Peyer's patch (tissue), 4 donors: ENCODE measurements around the gene ATP2A1. TPM values are rescaled to one million over a fixed set of nuclear protein-coding genes. Genes with fewer than 3 reads are reported as not detected.
A peak's percentile ranks its signal among the peaks of the same experiment; 100 is the strongest.

Experiments used
- DNase-seq, 3 donors: peaks; one replicate each; pipeline ENCODE4 v3.0.0-alpha.2; 2017 to 2019
- H3K27ac ChIP-seq, 4 donors: fragments of 200-600 bp; sonication (generic); one replicate each; pipeline ENCODE4 v1.5.1; 2016 to 2019
- H3K27me3 ChIP-seq, 2 donors: fragments of 200-600 bp; sonication (generic); one replicate each; pipeline ENCODE4 v1.5.1; 2019
- H3K36me3 ChIP-seq, 3 donors: fragments of 200-600 bp; sonication (generic); one replicate each; pipeline ENCODE4 v1.5.1; 2016 to 2019
- H3K4me1 ChIP-seq, 4 donors: fragments of 200-600 bp; sonication (generic); one replicate each; pipeline ENCODE4 v1.5.1; 2016 to 2019
- H3K4me3 ChIP-seq, 4 donors: fragments of 200-600 bp; sonication (generic); 1 replicate in 3 of 4; 2 replicates in 1 of 4; pipeline ENCODE4 v1.5.1; 2016 to 2019; ENCODE audit warnings: mild to moderate bottlenecking in 1 of 4
- H3K9me3 ChIP-seq, 4 donors: fragments of 200-600 bp; sonication (generic); one replicate each; pipeline ENCODE4 v1.5.1; 2016 to 2019; ENCODE audit warnings: mild to moderate bottlenecking in 1 of 4
- POLR2A ChIP-seq, 2 donors: fragments of 450-650 bp; IDR thresholded peaks; one replicate each; pipeline ENCODE4 v1.5.1; 2017; ENCODE audit warnings: antibody characterized with exemption in 2 of 2, mild to moderate bottlenecking in 2 of 2, moderate library complexity in 2 of 2
- total RNA-seq, 4 donors: library from RNA; depleted of rRNA; stranded (reverse); fragments of >200 nt; gene quantifications; one replicate each; pipeline ENCODE4 v1.1.0, GENCODE V29; 2016
- TF ChIP-seq, protein P1 (sequence below), 6 experiments: fragments of 450-650 bp in 4 of 6; fragments of 200-600 bp in 2 of 6; sonication (generic) in 1 of 6; IDR thresholded peaks; one replicate each; pipeline ENCODE4 v1.5.1; 2017 to 2019; ENCODE audit warnings: antibody characterized with exemption in 6 of 6, mild to moderate bottlenecking in 3 of 6, moderate library complexity in 1 of 6

The ATP2A1 gene
- total RNA-seq, 4 donors from 2014 or later: 0.35 to 142 (median 2.0) TPM; not detected in 1

DNA sequence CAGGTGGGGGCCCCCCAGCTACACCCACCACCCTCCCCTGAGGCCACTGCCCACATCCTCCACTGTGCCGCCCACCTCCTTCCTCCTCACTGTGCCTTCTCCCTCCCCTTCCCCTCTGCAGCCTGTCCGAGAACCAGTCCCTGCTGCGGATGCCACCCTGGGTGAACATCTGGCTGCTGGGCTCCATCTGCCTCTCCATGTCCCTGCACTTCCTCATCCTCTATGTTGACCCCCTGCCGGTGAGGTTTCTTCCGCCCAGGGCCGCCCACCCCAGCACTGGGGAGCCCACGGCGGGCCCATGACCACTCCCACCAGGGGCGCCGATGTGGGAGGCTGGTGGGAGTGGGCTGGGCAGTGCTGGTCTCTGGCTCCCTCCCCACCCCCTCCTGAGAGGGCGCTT, 24.6 kb downstream of the ATP2A1 start:
- no peaks in the 10 kb centered on the region for H3K9me3 ChIP-seq
- H3K36me3 ChIP-seq: peaks cover 0 to 39% (median 0%) of the 10 kb centered on the region in 3 donors
- peak in 1 of 3 donors; percentile 44 for DNase-seq
- H3K4me3 ChIP-seq: no peak overlapping the region
- no peak for TF ChIP-seq POLR2A (IDR thresholded peaks at IDR 0.05)
- TF ChIP-seq, protein P1, sequence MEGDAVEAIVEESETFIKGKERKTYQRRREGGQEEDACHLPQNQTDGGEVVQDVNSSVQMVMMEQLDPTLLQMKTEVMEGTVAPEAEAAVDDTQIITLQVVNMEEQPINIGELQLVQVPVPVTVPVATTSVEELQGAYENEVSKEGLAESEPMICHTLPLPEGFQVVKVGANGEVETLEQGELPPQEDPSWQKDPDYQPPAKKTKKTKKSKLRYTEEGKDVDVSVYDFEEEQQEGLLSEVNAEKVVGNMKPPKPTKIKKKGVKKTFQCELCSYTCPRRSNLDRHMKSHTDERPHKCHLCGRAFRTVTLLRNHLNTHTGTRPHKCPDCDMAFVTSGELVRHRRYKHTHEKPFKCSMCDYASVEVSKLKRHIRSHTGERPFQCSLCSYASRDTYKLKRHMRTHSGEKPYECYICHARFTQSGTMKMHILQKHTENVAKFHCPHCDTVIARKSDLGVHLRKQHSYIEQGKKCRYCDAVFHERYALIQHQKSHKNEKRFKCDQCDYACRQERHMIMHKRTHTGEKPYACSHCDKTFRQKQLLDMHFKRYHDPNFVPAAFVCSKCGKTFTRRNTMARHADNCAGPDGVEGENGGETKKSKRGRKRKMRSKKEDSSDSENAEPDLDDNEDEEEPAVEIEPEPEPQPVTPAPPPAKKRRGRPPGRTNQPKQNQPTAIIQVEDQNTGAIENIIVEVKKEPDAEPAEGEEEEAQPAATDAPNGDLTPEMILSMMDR (IDR thresholded peaks at IDR 0.05): no peak
- H3K27ac ChIP-seq: no peak overlapping the region
- no peaks in the 10 kb centered on the region for H3K27me3 ChIP-seq
- H3K4me1 ChIP-seq: no peaks in the 10 kb centered on the region

DNA sequence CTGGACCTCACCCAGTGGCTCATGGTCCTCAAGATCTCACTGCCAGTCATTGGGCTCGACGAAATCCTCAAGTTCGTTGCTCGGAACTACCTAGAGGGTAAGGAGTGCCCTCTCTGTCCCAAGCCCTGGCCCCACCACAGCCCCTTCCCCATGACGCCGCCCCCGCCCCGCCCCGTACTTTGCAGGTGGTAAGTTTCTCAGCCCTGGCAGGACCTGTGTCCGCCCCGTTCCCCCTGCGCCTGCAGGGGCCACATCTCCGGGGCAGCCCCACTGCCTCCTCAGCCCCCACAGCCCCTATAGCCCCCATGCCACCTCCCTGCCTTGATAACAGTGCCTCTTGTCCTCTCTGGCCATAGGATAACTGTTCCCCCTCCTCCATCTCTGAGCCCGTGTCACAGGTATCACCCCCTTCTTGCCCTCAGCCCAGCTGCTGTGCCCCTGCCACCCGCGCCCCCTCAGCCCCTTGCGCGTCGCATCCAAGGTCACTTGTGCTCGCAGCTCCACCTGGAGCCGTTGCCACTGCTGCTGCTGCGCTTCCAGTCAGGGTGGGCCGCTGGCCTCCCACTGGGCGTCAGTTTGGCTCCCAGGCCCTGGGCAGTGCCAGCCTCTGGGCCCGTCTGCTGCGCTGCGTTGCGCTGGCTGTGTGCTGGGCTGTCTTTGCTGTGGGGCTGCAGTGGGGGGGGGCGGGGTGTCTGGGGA, 25.2 kb downstream of the ATP2A1 start:
- H3K27me3 ChIP-seq: no peaks in the 10 kb centered on the region
- H3K36me3 ChIP-seq: peaks cover 0 to 45% (median 0%) of the 10 kb centered on the region in 3 donors
- DNase-seq: no peak
- no peak for TF ChIP-seq POLR2A (IDR thresholded peaks at IDR 0.05)
- TF ChIP-seq, protein P1 (IDR thresholded peaks at IDR 0.05): no peak
- no peaks in the 10 kb centered on the region for H3K9me3 ChIP-seq
- H3K4me1 ChIP-seq: no peaks in the 10 kb centered on the region
- no peak overlapping the region for H3K27ac ChIP-seq
- no peak overlapping the region for H3K4me3 ChIP-seq

DNA sequence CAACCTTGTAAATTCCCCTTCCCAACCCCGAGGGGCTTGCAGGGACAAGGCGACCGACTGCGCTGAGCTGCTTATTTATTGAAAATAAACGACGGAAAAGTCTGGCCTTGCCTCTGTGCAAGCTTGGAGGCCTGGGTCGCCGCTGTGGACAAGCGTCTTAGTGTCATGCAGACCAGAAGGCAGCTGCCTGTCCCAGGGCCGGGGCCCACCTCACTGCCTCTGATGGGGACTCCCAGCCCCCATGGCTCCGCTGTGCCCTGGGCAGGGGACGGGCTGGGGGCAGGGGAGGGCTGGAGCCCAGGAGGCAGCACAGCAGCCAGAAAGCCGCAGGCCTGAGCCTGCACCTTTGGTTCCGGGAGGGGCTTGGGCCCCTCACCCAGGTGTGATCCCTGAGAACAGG, 26.1 kb downstream of the ATP2A1 start:
- no peak for TF ChIP-seq POLR2A (IDR thresholded peaks at IDR 0.05)
- TF ChIP-seq, protein P1 (IDR thresholded peaks at IDR 0.05): no peak
- Histone ChIP-seq H3K9me3 (no peaks in the 10 kb centered on the region), H3K27ac (no peak overlapping the region), H3K4me1 (no peaks in the 10 kb centered on the region), H3K4me3 (no peak overlapping the region), H3K36me3 (peaks cover 0 to 54% (median 0%) of the 10 kb centered on the region in 3 donors), H3K27me3 (no peaks in the 10 kb centered on the region)
- DNase-seq: no peak

DNA sequence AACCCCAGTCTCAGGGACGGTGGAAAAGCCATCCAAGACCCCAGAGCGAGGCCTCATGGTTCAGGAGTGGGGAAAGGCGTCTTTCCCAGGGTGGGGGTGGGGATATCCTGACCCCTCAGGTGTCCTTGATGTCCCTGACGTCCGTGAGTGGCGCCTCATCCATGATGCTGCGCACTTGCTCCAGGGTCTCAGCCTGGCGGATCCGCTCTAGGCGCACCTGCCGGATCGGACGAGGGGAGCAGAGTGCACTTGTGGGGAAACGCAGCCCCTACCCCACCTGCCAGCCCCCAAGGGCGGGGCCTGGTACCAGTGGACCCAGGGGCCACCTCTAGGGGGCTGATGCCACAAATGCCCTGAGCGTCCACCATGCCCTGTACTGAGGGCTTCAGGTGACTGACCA, 26.5 kb downstream of the ATP2A1 start:
- no peaks in the 10 kb centered on the region for H3K9me3 ChIP-seq
- TF ChIP-seq, protein P1 (IDR thresholded peaks at IDR 0.05): no peak
- no peak for TF ChIP-seq POLR2A (IDR thresholded peaks at IDR 0.05)
- H3K27me3 ChIP-seq: no peaks in the 10 kb centered on the region
- no peaks in the 10 kb centered on the region for H3K4me1 ChIP-seq
- no peak overlapping the region for H3K4me3 ChIP-seq
- H3K36me3 ChIP-seq: peaks cover 0 to 56% (median 0%) of the 10 kb centered on the region in 3 donors
- DNase-seq: no peak
- no peak overlapping the region for H3K27ac ChIP-seq

DNA sequence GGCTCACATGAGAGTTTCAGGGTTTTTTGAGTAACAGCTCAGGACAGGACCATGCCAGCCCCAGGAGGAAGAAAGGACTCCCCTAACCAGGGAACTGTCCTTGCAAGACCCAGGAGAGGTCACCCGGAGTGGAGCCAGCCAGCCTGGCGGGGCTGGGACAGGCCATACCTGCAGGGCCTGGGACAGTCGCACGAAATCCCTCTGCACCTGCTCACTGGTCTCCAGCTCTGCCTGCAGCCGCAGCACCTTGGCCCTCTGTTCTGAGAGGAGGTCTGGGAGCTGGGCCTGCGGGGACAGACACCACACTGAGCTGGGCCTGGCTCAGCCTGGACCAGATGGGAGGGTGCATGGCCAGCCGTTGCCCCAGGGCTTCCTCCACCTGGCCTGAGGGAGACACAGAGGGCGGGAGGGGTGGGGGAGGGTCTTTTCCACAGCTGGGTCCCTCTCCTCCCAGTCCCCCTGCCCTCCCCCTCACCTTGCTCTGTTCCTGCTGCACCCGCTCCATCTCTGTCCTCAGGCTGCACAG, 27.0 kb downstream of the ATP2A1 start:
- no peaks in the 10 kb centered on the region for H3K4me1 ChIP-seq
- no peak overlapping the region for H3K4me3 ChIP-seq
- peaks cover 0 to 56% (median 0%) of the 10 kb centered on the region in 3 donors for H3K36me3 ChIP-seq
- DNase-seq: no peak
- H3K27ac ChIP-seq: no peak overlapping the region
- TF ChIP-seq, protein P1 (IDR thresholded peaks at IDR 0.05): no peak
- TF ChIP-seq POLR2A (IDR thresholded peaks at IDR 0.05): no peak
- no peaks in the 10 kb centered on the region for H3K9me3 ChIP-seq
- H3K27me3 ChIP-seq: no peaks in the 10 kb centered on the region
